ENCODE results near the gene RPL11. TPM values are rescaled to one million over a fixed set of nuclear protein-coding genes. Genes with fewer than 3 reads are reported as not detected.
"Not testable (repeated sequence)": the region's sequence is repeated elsewhere in the genome, so short reads cannot be mapped to it uniquely, and the experiment has no call there.

RPL11 gene
- total RNA-seq, 1 donor from 2014 or later, result 462 TPM

DNA sequence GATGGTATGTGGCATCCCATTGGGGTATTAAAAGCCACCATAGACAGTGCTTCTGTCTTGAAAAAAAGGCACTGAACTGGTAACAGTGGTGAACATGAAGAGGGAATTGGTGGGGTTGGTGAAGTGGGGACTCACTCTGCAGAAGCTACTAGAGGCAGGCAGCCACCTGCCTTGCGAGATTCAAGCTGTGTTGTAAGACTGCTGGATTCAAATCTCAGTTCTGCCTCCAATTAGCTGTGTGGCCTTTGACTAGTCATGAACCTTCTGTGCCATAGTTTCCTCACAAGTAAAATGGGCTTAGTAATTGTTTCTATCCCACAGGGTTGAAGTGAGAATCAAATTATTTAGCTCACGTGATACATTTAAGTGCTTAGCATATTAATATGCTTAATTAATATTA is 35.1 kb downstream of the RPL11 start:
- Histone ChIP-seq H3K9me3 (no peaks in the 10 kb centered on the region), H3K36me3 (no peaks in the 10 kb centered on the region), H3K27me3 (no peaks in the 10 kb centered on the region), H3K4me3 (no peak overlapping the region), H3K4me1 (no peaks in the 10 kb centered on the region), H3K27ac (no peak overlapping the region)
- intact Hi-C loops (cut with DNase I), result no loop called here
- TF ChIP-seq CTCF (IDR thresholded peaks at IDR 0.05), result no peak
- DNase-seq (ENCODE audit: low spot score in 2 of 2), result no peak

GRCh38 chr1:23727362-23727811 is 35.8 kb downstream of the RPL11 start:
- Histone ChIP-seq H3K9me3 (no peaks in the 10 kb centered on the region), H3K27ac (no peak overlapping the region), H3K27me3 (no peaks in the 10 kb centered on the region), H3K36me3 (no peaks in the 10 kb centered on the region), H3K4me3 (no peak overlapping the region), H3K4me1 (no peaks in the 10 kb centered on the region)
- peak; percentile 16 to 74 for DNase-seq (ENCODE audit: low spot score in 2 of 2)
- no peak for TF ChIP-seq CTCF (IDR thresholded peaks at IDR 0.05)
- intact Hi-C loops (cut with DNase I), result no loop called here

DNA sequence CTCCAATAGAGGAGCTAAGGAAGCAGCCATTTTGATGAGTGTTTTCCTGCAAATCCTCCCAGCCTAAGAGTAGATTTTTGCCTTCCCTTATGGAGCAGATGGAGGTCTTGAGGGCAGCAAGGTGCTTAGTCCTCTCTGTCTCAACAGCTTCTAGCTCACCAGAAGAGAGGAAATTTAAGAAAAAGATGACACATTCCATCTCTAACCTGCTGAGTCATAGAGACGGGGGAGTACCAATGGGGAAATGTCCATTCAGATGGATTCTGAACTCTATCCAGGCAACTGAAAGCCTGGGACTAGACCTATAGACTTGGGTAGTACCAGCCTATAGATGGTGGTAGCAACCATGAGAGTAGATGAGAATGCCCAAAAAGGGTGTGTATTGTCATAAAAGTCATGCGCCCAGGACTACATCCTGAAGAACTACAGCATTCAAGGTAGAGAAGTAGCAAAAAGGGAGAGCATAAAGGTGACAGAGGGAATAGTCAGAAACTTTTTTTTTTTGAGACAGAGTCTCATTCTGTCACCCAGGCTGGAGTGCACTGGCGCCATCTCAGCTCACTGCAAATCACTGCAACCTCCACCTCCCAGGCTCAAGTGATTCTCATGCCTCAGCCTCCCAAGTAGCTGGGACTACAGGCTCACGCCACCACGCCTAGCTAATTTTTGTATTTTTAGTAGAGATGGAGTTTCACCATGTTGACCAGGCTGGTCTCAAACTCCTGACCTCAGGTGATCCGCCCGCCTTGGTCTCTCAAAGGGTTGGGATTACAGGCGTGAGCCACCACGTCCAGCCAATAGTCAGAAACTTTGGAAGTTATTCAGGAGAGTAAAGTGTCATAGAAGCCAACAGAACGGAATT is 41.0 kb downstream of the RPL11 start:
- Histone ChIP-seq H3K36me3 (no peaks in the 10 kb centered on the region), H3K9me3 (no peaks in the 10 kb centered on the region), H3K27ac (no peak overlapping the region), H3K4me3 (no peak overlapping the region), H3K27me3 (no peaks in the 10 kb centered on the region), H3K4me1 (no peaks in the 10 kb centered on the region)
- intact Hi-C loops (cut with DNase I), result no loop called here
- no peak for DNase-seq (ENCODE audit: low spot score in 2 of 2)
- no peak for TF ChIP-seq CTCF (IDR thresholded peaks at IDR 0.05)

DNA sequence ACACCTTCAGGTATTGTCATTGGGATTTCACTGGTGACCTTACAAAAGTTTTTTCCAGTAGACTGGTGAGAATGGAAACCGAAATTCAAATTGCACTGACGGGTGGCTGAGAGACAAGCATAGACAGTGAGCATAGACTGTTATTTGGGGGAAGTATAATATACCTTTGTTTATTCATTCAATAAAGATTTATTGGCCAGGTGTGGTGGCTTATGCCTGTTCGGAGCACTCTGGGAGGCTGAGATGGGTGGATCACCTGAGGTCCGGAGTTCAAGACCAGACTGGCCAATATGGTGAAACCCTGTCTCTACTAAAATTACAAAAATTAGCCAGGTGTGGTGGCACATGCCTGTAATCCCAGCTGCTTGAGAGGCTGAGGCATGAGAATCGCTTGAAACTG is 41.7 kb downstream of the RPL11 start:
- H3K4me1 ChIP-seq; H3K27ac ChIP-seq; DNase-seq (ENCODE audit: low spot score in 2 of 2); intact Hi-C loops (cut with DNase I); H3K27me3 ChIP-seq; H3K36me3 ChIP-seq; H3K9me3 ChIP-seq; H3K4me3 ChIP-seq: not testable (repeated sequence)

GRCh38 chr1:23736437-23737134 is 45.0 kb downstream of the RPL11 start:
- TF ChIP-seq CTCF (IDR thresholded peaks at IDR 0.05), result no peak
- H3K27ac ChIP-seq, result no peak overlapping the region

DNA sequence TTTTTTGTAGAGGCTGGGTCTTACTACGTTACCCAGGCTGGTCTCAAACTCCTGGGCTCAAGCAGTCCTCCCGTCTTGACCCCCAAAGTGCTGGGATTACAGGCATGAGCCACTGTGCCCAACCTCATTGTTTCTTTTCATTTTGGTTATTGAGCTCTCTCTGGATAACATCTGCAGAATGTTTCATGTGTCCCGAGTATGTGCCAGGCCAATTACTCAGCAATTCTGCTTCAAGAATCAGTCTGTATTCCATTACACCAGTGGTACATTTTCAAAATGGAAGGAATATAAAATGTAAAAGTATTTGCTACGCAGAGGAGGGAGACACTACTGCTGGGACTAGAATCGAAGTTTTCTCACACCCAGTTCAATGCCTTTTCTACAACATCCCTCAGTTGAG is 50.0 kb downstream of the RPL11 start:
- intact Hi-C loops (cut with DNase I), result loop anchor here (5.0 kb wide), 1 partner anchor 49 kb away; the partner anchor contains the start of gene RPL11
- TF ChIP-seq CTCF (IDR thresholded peaks at IDR 0.05), result no peak
- Histone ChIP-seq H3K4me3 (no peak overlapping the region), H3K36me3 (peaks cover 0 to 3% of the 10 kb centered on the region in 2 donors), H3K27me3 (no peaks in the 10 kb centered on the region), H3K9me3 (no peaks in the 10 kb centered on the region), H3K27ac (no peak overlapping the region), H3K4me1 (peaks cover 4 to 12% of the 10 kb centered on the region in 2 donors)
- no peak for DNase-seq (ENCODE audit: low spot score in 2 of 2)

More at GRCh38 chr1:23736437-23737134, 45.0 kb downstream of the RPL11 start:
- no peak overlapping the region for H3K4me3 ChIP-seq
- no peaks in the 10 kb centered on the region for H3K27me3 ChIP-seq
- no peak for DNase-seq (ENCODE audit: low spot score in 2 of 2)
- H3K4me1 ChIP-seq, result no peaks in the 10 kb centered on the region
- intact Hi-C loops (cut with DNase I), result no loop called here
- H3K9me3 ChIP-seq, result no peaks in the 10 kb centered on the region
- no peaks in the 10 kb centered on the region for H3K36me3 ChIP-seq
